Sigmoid colon (tissue), 4 donors: Measurements from ENCODE around the gene CMPK1.

Experiments
- CTCF ChIP-seq, 4 experiments: fragments of 450-650 bp in 3 of 4; fragments of 200-600 bp in 1 of 4; IDR thresholded peaks; one replicate each; pipeline ENCODE4 v1.5.1; 2016 to 2019; ENCODE audit warnings: antibody characterized with exemption in 4 of 4, mild to moderate bottlenecking in 3 of 4, moderate library complexity in 2 of 4
- POLR2AphosphoS5 ChIP-seq, 4 donors: sonication (generic); formaldehyde crosslinking; IDR thresholded peaks; one replicate each; pipeline ENCODE4 v1.6.1; 2017; ENCODE audit warnings: antibody characterized with exemption in 4 of 4

DNA sequence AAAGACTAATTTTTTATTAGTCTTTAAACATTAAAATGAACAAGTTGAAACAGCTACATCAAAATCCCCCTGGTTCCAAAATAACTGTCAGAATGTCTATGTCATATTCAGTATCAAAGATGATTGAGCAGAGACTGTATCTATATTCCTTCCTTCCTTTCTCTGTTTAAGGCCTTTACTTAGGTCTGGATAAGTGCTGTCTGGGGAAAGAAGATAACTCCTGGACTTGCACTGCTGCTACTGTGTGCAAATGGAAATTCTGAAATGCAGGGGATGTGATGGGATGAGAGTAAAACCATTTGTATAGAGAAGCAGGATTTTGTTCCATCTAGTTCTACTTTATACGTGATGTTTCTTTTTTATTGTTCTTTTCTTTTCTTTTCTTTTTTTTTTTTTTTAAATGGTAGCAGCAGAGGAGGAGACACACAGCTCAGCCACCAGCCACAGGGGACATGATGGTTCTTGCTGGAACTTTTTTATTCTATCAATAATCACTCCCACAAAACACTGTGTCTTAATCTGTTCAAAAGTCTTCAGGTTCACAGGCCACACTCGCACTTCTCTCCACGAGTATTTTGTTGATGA lies 48.9 kb downstream of the CMPK1 start:
- TF ChIP-seq CTCF (IDR thresholded peaks at IDR 0.05), result no peak
- TF ChIP-seq POLR2AphosphoS5 (IDR thresholded peaks at IDR 0.05), result no peak
